ENCODE measurements around the gene ATP6V0D1. TPM values are rescaled to one million over a fixed set of nuclear protein-coding genes. Genes with fewer than 3 reads are reported as not detected.

Gene ATP6V0D1
- total and polyA plus RNA-seq, 2 of the 4 experiments (the other 2 are of a cell fraction) = 112 to 124 TPM

DNA sequence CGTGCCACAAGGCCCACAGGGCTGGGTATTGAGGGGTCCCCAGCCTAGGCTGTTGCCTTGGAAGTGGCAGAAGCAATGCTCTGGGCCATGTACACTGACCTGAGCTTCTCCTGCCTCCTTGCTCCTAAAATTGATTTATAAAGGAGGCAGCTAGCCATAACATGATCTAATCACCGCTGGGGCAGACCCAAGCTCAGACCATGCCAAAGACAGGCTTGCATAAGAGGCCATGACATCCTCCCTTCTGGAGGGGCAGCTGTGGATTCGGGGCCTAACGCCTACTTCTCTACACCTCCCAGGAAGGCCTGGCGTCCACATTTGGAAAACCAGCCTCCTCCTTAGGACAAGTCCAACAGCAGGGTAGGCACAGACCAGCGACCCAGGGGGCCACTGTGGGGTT lies 37.7 kb downstream of the ATP6V0D1 start (continued):
- TF ChIP-seq, protein P1, sequence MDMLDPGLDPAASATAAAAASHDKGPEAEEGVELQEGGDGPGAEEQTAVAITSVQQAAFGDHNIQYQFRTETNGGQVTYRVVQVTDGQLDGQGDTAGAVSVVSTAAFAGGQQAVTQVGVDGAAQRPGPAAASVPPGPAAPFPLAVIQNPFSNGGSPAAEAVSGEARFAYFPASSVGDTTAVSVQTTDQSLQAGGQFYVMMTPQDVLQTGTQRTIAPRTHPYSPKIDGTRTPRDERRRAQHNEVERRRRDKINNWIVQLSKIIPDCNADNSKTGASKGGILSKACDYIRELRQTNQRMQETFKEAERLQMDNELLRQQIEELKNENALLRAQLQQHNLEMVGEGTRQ (IDR thresholded peaks at IDR 0.05; ENCODE audit: low read depth, low read length) = no peak
- TF ChIP-seq RAD21 (IDR thresholded peaks at IDR 0.05; ENCODE audit: low read length) = no peak

DNA sequence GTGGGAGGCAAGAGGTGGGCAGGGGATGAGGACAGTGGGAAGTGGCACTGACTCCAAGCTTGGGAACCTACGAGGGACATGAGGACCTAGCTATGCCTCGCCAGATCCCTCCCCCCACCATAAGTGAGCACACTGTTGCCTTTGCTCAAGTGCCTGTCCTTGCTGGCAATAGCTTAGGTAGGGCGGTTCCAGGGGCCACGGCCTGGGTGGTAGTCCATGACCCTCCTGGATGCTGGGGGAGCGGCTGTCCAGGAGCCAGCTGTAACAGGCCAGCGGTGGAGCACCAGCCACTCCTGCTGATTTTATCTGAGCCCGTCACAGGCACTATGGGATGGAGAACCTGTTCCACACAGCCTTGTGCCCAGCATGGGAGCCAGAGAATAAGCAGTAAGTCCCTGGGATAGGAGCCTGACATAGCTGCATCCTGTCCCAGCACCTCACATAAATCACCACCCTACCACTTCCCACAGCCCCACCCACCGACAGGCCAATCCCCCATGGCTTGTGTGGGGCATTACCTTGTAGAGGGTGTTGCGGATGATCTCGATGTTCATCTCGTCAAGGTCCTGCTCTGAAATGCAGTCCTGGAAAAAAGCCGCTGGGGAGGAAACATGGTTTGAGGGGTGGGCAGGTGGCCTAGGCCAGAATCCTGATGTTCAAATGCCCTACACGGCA lies 38.2 kb downstream of the ATP6V0D1 start:
- Histone ChIP-seq H4K91ac (ENCODE audit: insufficient read depth, low read depth, low read length) (no peak overlapping the region), H3K4me1 (ENCODE audit: control insufficient read depth, insufficient read depth, low read length) (peaks cover 35% of the 10 kb centered on the region), H3K14ac (replicated peaks; ENCODE audit: low read depth, low read length) (no peak overlapping the region), H3K27me3 (ENCODE audit: control insufficient read depth, insufficient read depth, low read length) (no peaks in the 10 kb centered on the region), H3K27ac (ENCODE audit: insufficient read depth, low read length) (no peak overlapping the region), H4K5ac (ENCODE audit: low read depth, low read length) (no peak overlapping the region), H2BK15ac (ENCODE audit: low read depth, low read length) (no peak overlapping the region), H2BK120ac (ENCODE audit: low read depth, low read length) (no peak overlapping the region), H2AK9ac (replicated peaks; ENCODE audit: low read depth, low read length, poor library complexity) (peak overlapping the region; percentile 9), H3K9me3 (ENCODE audit: control insufficient read depth, insufficient read depth, low read length) (no peaks in the 10 kb centered on the region), H3K23ac (ENCODE audit: low read depth, low read length) (no peak overlapping the region), H2BK20ac (ENCODE audit: low read depth, low read length) (no peak overlapping the region), H3K18ac (ENCODE audit: low read depth, low read length) (no peak overlapping the region), H3K4ac (ENCODE audit: low read depth, low read length) (no peak overlapping the region), H4K20me1 (ENCODE audit: insufficient read depth, low read length) (peaks cover 50% of the 10 kb centered on the region), H2AK5ac (ENCODE audit: low read depth, low read length) (no peak overlapping the region), H3K56ac (ENCODE audit: extremely low read depth, insufficient read depth, low read length) (no peak overlapping the region), H2BK5ac (ENCODE audit: low read depth, low read length, poor library complexity, severe bottlenecking) (no peak overlapping the region), H3K4me3 (ENCODE audit: insufficient read depth, low read depth, low read length) (no peak overlapping the region), H2AFZ (replicated peaks; ENCODE audit: low read length, poor library complexity) (no peak overlapping the region), H3K79me1 (ENCODE audit: low read depth in 1 of 2, low read length in 2 of 2) (peaks cover 0 to 57% of the 10 kb centered on the region in 2 experiments; a peak in 2 of 4 replicates), H3K4me2 (ENCODE audit: low read depth, low read length) (no peak overlapping the region), H3K9ac (ENCODE audit: low read depth, low read length) (no peak overlapping the region), H3K9me1 (ENCODE audit: insufficient read depth, low read length) (peaks cover 6% of the 10 kb centered on the region; the same call in 1 of the 2 replicates), H4K8ac (ENCODE audit: low read depth in 2 of 2, low read length in 2 of 2) (no peak overlapping the region), H3K36me3 (ENCODE audit: control insufficient read depth, insufficient read depth, low read length) (peaks cover 28% of the 10 kb centered on the region)
- dilution Hi-C loops (cut with HindIII; ENCODE audit: low sequenced_read_pairs, unreplicated experiment) = no loop called here
- CTCF ChIA-PET = no interaction called here
- intact Hi-C loops (cut with micrococcal nuclease) = no loop called here
- TF ChIP-seq RCOR1 (IDR thresholded peaks at IDR 0.05; ENCODE audit: insufficient replicate concordance, low read length) = no peak
- TF ChIP-seq RFX5 (IDR thresholded peaks at IDR 0.05; ENCODE audit: low read depth, low read length) = no peak
- TF ChIP-seq BHLHE40 (IDR thresholded peaks at IDR 0.05; ENCODE audit: low read depth, low read length) = no peak
- TF ChIP-seq ELK1 (IDR thresholded peaks at IDR 0.05; ENCODE audit: borderline replicate concordance, low read depth, low read length) = no peak
- TF ChIP-seq FOS (IDR thresholded peaks at IDR 0.05; ENCODE audit: low read depth, low read length) = no peak
- no peak for TF ChIP-seq RAD21 (IDR thresholded peaks at IDR 0.05; ENCODE audit: low read length)
- TF ChIP-seq MXI1 (IDR thresholded peaks at IDR 0.05; ENCODE audit: borderline replicate concordance, low read depth, low read length) = no peak
- TF ChIP-seq CTCF (conservative IDR thresholded peaks at IDR 0.05; ENCODE audit: low read depth, low read length) = no peak
- POLR2A ChIA-PET (ENCODE audit: unreplicated experiment) = no interaction called here
- no TSS peak for BruUV-seq (replicated peaks)
- in situ Hi-C loops (cut with MboI; ENCODE audit: low sequenced_read_pairs) = no loop called here
- ATAC-seq (ENCODE audit: low read depth) (no peak), DNase-seq (no peak)
- WGBS, 2 experiments (ENCODE audit: extremely low coverage in 2 of 2, insufficient read length in 1 of 2) = 95% methylated on average over 9 of the region's 13 CpGs; no CpG with 5 or more reads in 1 of the 2 experiments
